Epidermal melanocyte (primary cell): ENCODE data around the gene ISG20L2.

Experiments
- DNase-seq: peaks from one replicate; pipeline ENCODE4 v3.0.0; 2011; ENCODE audit warnings: low spot score; ENCODE audit not compliant: insufficient read length

Gene ISG20L2

DNA sequence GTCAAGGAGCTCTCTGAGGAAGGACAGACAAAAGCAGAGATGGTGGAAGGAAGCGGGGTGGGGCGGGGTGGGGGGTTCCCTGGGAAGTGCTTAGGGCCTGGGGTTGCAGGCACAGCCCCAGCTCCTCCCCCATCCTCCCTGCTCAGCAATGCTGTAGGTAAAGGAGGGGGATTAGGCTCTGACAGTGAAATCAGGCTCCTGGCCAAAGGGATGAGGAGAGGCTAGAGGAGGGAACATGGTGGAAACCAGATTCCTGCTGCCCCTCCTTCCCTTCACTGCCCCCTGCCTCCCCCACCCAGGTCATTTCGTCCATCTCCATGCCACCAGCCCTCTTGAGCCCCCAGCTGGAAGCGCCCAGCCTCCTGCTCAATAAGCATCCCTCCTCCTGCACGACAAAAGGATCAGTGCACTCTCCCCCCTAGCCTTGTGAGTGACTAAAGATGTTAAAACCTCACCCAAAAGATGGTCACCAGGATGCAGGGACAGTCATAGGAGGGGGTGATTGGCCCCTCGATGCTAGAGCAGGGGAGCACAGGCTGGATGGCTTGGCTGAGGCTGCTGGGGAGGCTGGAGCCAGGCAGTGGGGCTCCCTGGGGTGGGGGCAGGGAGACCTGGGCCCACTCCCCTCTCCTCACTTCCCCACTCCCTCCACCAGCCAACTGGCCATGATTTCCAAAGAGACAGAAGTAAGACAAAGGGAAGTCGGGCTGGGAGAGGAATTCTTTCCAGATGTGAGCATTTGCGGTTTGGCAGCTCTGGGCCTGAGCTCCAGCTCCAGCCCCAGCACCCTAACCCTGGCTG is 20.9 kb downstream of the ISG20L2 start:
- no peak for DNase-seq

GRCh38 chr1:156706657-156707416 is 21.7 kb downstream of the ISG20L2 start:
- DNase-seq = peak; percentile 58

- peak; percentile 42 for DNase-seq
Observed at GRCh38 chr1:156705918-156706656, 22.5 kb downstream of the ISG20L2 start.

- DNase-seq = no peak
Observed at GRCh38 chr1:156705321-156705917, 23.1 kb downstream of the ISG20L2 start, which contains the start of gene CRABP2. CRABP2 (minus strand) TSS chr1:156705583; CDS start chr1:156705446, 137 bp downstream.

DNA sequence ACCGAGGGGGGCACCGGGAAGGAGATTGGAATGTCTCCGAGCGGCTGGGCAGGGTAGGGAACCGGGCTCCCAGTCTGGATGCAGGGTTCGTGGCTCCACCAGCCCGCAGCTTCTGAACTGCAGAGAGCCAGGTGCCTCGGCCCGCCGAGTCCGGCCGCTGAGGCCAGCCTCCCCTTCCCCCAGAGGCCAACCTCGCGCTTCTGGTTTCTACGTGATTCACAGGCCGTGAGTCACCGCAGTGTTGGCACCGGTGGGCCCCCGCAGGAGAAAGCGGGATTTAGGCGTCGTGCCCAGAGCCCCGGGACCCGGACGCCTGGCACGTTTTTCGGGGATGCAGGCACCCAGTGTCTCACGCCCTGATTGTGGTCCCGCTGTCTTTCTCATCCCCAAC is 23.6 kb downstream of the ISG20L2 start:
- DNase-seq = no peak

DNA sequence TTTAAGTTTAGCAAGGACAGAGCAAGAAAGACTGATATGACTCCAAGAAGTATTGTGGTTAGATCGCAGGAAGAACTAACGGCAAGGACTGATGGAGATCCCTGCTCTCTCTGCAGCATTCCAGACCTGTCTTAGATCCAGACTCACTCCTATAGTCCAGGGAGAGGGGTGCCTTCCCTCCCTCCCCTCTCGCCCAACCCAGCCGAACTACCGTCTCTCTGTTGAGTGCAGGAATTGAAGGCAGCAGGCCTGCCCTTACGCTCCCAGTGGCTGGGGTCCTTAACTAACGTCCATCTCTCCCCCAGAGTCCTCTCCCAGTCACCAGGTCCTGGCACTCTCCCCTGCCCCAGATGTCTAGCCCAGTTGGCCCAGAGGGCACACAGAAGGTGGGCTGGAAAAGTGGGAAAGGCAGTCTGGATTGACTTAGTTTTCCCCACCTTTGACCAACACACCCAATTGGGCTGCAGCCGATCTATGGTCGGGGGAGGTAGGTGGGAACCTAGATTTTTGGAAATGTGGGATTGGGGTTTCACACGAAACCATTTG is 24.3 kb downstream of the ISG20L2 start:
- DNase-seq = no peak

DNA sequence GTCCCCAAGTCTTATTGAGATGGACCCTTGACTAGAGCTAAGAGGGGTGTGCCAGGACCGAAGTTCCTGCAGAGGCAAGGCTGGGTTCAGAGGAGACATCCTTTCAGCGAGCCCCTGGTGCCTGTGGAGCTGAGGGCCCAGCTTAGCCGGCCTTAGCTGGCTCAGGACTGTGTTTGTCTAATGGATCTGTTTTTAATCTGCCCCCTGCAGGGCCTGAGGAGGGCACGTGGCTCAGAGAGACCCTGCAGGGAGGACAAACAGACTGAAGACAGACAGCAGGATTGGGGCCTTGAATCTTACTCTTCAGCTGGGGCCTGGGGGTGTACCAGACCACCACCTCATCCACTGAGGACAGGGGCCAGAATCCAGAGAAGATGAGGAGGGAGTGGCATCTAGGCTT is 24.8 kb downstream of the ISG20L2 start:
- no peak for DNase-seq

DNA sequence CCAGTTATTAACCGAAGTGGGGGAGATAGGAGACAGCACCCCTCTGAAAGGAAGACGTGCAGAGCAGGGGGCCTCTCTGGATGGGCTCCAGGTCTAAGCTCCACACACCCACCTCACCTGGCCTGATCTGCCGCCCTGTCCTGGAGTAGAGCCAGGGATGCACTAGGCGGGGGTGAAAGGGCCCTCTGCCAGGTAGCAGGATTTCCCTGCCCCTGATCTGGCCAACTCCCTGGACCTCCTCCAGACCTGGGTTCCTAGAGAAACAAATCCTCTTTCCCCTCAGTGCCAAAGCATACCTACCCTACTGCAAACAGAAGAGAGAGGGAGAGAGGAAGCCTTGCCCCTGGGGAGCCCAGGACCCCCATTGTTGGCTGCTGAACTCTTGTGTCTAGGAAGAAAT is 25.2 kb downstream of the ISG20L2 start:
- no peak for DNase-seq

GRCh38 chr1:156700736-156701531 is 27.6 kb downstream of the ISG20L2 start:
- DNase-seq = no peak

GRCh38 chr1:156698995-156699394 is 29.6 kb downstream of the ISG20L2 start:
- no peak for DNase-seq

- peak; percentile 17 for DNase-seq
Observed at GRCh38 chr1:156697481-156697880, 31.1 kb downstream of the ISG20L2 start.

DNA sequence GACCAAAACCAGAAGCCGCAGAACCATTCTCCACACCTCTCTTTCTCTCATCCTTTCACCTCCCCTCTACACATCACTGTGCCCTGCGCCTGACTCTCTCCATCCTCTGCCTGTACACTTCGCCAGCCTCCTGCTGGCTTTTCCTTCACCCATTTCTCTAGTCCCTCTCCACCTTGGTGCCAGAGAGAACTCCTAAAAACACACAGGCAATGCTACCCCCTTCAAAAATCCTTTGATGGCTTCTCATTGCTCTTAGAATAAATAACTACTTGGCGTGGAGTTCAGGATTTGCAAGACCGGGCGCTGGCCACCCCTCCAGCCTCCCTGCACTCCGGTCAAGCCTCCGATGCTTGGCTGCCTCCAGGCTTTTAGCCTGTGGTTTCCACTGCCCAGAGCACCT is 31.8 kb downstream of the ISG20L2 start:
- DNase-seq = no peak

DNA sequence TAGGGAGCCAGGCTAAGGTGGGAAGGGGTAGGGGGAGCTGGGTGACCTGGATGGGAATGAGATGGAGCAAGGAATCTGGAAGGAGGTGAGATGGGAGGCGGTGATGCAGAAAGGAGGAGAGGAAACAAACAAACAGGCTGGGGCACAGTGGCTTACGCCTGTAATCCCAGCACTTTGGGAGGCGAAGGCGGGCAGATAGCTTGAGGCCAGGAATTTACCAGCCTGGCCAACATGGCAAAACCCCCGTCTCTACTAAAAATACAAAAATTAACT is 33.9 kb downstream of the ISG20L2 start:
- DNase-seq = no peak

GRCh38 chr1:156693848-156694689 is 34.5 kb downstream of the ISG20L2 start:
- DNase-seq = no peak

DNA sequence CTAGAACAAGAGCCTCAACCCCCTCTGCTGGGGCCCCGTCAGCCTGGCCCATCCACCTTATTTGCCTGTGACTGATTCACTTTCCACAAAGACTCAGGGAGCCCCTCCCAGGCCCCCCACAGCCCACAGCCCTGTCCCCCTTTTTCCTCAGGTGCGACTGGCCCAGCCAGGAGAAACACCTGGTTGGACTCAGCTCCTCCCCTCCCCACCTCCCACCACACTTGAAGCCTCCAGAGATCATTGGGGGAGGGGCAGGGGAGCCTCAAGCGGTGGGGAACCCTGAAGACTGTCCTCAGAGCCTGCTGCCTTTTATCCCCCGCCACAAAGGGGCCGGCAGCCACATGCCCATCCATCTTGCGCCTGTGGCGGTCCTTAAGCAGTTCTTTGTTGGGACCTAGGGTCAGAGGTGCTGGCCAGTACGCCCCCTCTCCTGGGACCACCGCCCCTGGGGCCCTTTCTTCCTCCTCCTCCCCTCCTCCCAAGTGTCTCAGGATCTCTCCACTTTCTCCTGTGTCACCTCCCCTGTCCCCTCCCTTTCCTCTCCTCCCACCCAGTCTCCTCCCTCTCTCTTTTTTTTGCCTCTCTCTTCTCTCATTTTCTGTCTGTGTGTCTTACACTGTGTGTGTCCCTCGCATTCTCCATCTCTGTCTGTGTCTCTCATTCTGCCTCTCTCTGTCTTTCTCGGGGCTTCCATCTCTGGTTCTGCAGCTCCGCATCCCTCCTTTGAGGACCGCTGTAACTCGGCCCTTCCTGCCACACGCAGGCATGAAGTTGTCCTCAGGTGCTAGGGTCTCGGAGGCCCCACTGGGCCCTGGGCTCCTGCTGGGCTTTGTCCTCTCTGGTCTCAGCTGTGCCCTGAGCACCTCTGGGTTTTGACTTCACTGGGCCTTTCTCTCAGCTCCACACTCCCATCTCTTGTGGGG is 35.4 kb downstream of the ISG20L2 start:
- no peak for DNase-seq

- DNase-seq = no peak
Observed at GRCh38 chr1:156692441-156692924, 36.1 kb downstream of the ISG20L2 start.

GRCh38 chr1:156691665-156692440 is 36.7 kb downstream of the ISG20L2 start:
- no peak for DNase-seq

- DNase-seq = no peak
Observed at GRCh38 chr1:156691191-156691590, 37.4 kb downstream of the ISG20L2 start.
